OCI-LY1 (cell line): ENCODE measurements around the gene RNF11.

Experiments
- H2AFZ ChIP-seq: fragments of 200-600 bp; sonication (generic), shearing (Covaris generic); 2 replicates; pipeline ENCODE4 v1.6.0; 2014; ENCODE audit warnings: antibody characterized with exemption, mild to moderate bottlenecking, low read length
- H3F3A ChIP-seq: fragments of 200-600 bp; sonication (generic), shearing (Covaris generic); 2 replicates; pipeline ENCODE4 v1.6.0; 2014; ENCODE audit warnings: mild to moderate bottlenecking, antibody characterized with exemption, low read length, moderate library complexity; ENCODE audit not compliant: insufficient read depth
- H3K27ac ChIP-seq: fragments of 200-600 bp; sonication (generic); 2 replicates; pipeline ENCODE4 v1.5.1; 2014; ENCODE audit warnings: low read length, mixed run types, mild to moderate bottlenecking, low read depth; ENCODE audit not compliant: poor library complexity, severe bottlenecking
- H3K27me3 ChIP-seq: fragments of 200-600 bp; sonication (generic); 2 replicates; pipeline ENCODE4 v1.6.0; 2014; ENCODE audit warnings: antibody characterized with exemption, mild to moderate bottlenecking, low read length, moderate library complexity; ENCODE audit not compliant: insufficient read depth
- H3K36me3 ChIP-seq: fragments of 200-600 bp; sonication (generic); 2 replicates; pipeline ENCODE4 v1.6.1; 2014; ENCODE audit warnings: mild to moderate bottlenecking, antibody characterized with exemption, low read length, moderate library complexity, mixed read lengths; ENCODE audit not compliant: insufficient read depth
- H3K4me1 ChIP-seq: fragments of 200-600 bp; sonication (generic); 2 replicates; pipeline ENCODE4 v1.5.1; 2014; ENCODE audit warnings: mild to moderate bottlenecking, low read length, moderate library complexity; ENCODE audit not compliant: insufficient read depth, severe bottlenecking
- H3K4me2 ChIP-seq: fragments of 200-600 bp; sonication (generic), shearing (Covaris generic); 2 replicates; pipeline ENCODE4 v1.6.1; 2014; ENCODE audit warnings: low read length
- H3K4me3 ChIP-seq: fragments of 200-600 bp; sonication (generic); 2 replicates; pipeline ENCODE4 v1.5.1; 2014; ENCODE audit warnings: low read length, low read depth, mild to moderate bottlenecking, mixed read lengths; ENCODE audit not compliant: poor library complexity, severe bottlenecking
- H3K79me2 ChIP-seq: fragments of 200-600 bp; shearing (Covaris generic); 2 replicates; pipeline ENCODE4 v1.6.1; 2016; ENCODE audit warnings: mixed run types, low read length, mixed read lengths; ENCODE audit not compliant: insufficient read depth
- H3K9ac ChIP-seq: fragments of 200-600 bp; sonication (generic), shearing (Covaris generic); 2 replicates; pipeline ENCODE4 v1.6.1; 2014; ENCODE audit warnings: mild to moderate bottlenecking, low read length, mixed read lengths
- H3K9me2 ChIP-seq: fragments of 200-600 bp; sonication (generic), shearing (Covaris generic); 2 replicates; pipeline ENCODE4 v1.6.1; 2014; ENCODE audit warnings: low read depth, mild to moderate bottlenecking, low read length, mixed read lengths
- H3K9me3 ChIP-seq: fragments of 200-600 bp; shearing (Covaris generic); 2 replicates; pipeline ENCODE4 v1.6.1; 2014; ENCODE audit warnings: low read length, mixed read lengths
- H4K20me1 ChIP-seq: fragments of 200-600 bp; sonication (generic), shearing (Covaris generic); 2 replicates; pipeline ENCODE4 v1.6.0; 2016; ENCODE audit warnings: mild to moderate bottlenecking, low read length; ENCODE audit not compliant: insufficient read depth
- EZH2 ChIP-seq: fragments of 200-600 bp; sonication (generic), shearing (Covaris generic); IDR thresholded peaks from 2 replicates; pipeline ENCODE4 v1.8.0; 2017; ENCODE audit warnings: borderline replicate concordance, mixed run types, mild to moderate bottlenecking, antibody characterized with exemption, low read length, moderate library complexity, mixed read lengths
- TF ChIP-seq, protein P1 (sequence below): fragments of 200-600 bp; sonication (generic), shearing (Covaris generic); IDR thresholded peaks from 2 replicates; pipeline ENCODE4 v1.5.1; 2017; ENCODE audit warnings: mild to moderate bottlenecking, antibody characterized with exemption, low read length, moderate library complexity, mixed read lengths

Gene RNF11

DNA sequence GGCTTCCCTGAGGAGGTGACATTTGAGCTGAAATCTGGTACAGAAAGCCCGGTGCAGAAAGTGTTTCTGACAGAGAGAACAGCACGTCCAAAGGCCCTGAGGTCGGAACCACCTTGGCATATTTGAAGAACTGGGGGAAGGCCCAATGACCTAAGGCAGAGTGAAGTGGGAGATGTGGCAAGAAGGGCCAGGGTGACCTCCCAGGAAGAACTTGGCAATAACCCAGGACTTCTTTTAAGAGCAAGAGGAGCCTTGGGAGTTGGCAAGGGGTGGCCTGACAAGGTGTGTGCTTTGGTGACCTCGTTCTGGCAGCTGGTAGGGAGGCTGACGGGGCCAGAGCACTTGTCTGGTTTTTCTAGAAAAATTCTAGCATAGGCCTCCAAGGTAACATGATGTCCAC is 70.9 kb downstream of the RNF11 start:
- Histone ChIP-seq H3K4me2 (no peak overlapping the region), H3K27me3 (no peaks in the 10 kb centered on the region), H3K27ac (no peak overlapping the region), H2AFZ (no peak overlapping the region), H3K9me3 (no peaks in the 10 kb centered on the region), H3K9ac (no peak overlapping the region), H4K20me1 (no peaks in the 10 kb centered on the region), H3K79me2 (no peaks in the 10 kb centered on the region), H3K9me2 (no peaks in the 10 kb centered on the region), H3K4me1 (no peaks in the 10 kb centered on the region), H3F3A (no peaks in the 10 kb centered on the region), H3K36me3 (no peaks in the 10 kb centered on the region), H3K4me3 (no peak overlapping the region)
- no peak for TF ChIP-seq EZH2
- TF ChIP-seq, protein P1, sequence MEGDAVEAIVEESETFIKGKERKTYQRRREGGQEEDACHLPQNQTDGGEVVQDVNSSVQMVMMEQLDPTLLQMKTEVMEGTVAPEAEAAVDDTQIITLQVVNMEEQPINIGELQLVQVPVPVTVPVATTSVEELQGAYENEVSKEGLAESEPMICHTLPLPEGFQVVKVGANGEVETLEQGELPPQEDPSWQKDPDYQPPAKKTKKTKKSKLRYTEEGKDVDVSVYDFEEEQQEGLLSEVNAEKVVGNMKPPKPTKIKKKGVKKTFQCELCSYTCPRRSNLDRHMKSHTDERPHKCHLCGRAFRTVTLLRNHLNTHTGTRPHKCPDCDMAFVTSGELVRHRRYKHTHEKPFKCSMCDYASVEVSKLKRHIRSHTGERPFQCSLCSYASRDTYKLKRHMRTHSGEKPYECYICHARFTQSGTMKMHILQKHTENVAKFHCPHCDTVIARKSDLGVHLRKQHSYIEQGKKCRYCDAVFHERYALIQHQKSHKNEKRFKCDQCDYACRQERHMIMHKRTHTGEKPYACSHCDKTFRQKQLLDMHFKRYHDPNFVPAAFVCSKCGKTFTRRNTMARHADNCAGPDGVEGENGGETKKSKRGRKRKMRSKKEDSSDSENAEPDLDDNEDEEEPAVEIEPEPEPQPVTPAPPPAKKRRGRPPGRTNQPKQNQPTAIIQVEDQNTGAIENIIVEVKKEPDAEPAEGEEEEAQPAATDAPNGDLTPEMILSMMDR: no peak

DNA sequence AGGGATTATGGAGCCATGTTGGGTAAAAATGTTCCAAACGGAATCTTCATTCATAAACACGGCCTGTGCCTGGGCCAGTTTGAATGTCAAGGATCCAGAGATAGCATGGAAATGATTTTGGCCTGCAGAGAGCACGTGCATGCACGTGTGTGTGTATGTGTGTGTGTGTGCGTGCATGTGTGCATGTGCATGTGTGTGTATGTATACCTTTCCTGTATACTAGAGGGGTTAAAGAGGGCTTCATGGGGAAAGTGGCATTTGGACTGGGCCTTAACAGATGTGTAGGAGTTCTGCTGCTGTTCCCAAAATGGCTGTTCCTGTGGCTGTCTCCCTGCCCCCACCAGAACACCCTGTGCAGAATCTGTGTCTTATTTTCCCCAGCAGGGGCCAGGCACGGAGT is 72.6 kb downstream of the RNF11 start:
- H3K79me2 ChIP-seq: no peaks in the 10 kb centered on the region
- no peaks in the 10 kb centered on the region for H3F3A ChIP-seq
- no peaks in the 10 kb centered on the region for H3K27me3 ChIP-seq
- H3K27ac ChIP-seq: no peak overlapping the region
- no peaks in the 10 kb centered on the region for H4K20me1 ChIP-seq
- H3K36me3 ChIP-seq: no peaks in the 10 kb centered on the region
- no peak overlapping the region for H2AFZ ChIP-seq
- no peak overlapping the region for H3K9ac ChIP-seq
- H3K9me2 ChIP-seq: no peaks in the 10 kb centered on the region
- H3K4me3 ChIP-seq: no peak overlapping the region
- H3K4me1 ChIP-seq: no peaks in the 10 kb centered on the region
- no peak overlapping the region for H3K4me2 ChIP-seq
- TF ChIP-seq, protein P1: no peak
- H3K9me3 ChIP-seq: no peaks in the 10 kb centered on the region

DNA sequence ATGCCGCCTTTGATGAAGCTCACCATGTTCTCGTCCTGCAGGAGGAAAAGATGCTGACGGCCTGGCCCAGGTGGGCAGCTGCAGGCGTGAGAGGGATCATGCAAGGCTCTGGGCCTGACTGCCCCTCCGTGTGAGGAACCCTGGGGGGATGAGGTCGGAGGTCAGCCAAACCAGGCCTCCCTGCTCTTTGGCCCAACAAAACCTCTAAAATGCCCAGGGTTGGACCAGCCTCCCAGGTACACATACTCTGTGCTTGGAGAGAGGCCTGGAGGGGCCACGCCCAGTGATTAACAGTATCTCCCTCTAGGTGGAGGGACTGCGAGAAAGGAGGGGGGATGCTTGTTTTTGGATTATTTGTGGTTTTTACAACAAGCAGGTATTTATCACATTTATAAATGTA is 73.2 kb downstream of the RNF11 start:
- TF ChIP-seq, protein P1: no peak
- TF ChIP-seq EZH2: no peak
- no peaks in the 10 kb centered on the region for H3K9me2 ChIP-seq
- no peaks in the 10 kb centered on the region for H4K20me1 ChIP-seq
- no peaks in the 10 kb centered on the region for H3K36me3 ChIP-seq
- no peaks in the 10 kb centered on the region for H3K27me3 ChIP-seq
- no peak overlapping the region for H3K4me2 ChIP-seq
- no peak overlapping the region for H3K27ac ChIP-seq
- no peak overlapping the region for H3K9ac ChIP-seq
- H2AFZ ChIP-seq: no peak overlapping the region
- H3F3A ChIP-seq: no peaks in the 10 kb centered on the region
- H3K4me3 ChIP-seq: no peak overlapping the region
- H3K9me3 ChIP-seq: no peaks in the 10 kb centered on the region
- H3K79me2 ChIP-seq: no peaks in the 10 kb centered on the region
- no peaks in the 10 kb centered on the region for H3K4me1 ChIP-seq
